Measurements from ENCODE around the gene GMDS.
A peak's percentile ranks its signal among the peaks of the same experiment; 100 is the strongest.

GMDS gene

DNA sequence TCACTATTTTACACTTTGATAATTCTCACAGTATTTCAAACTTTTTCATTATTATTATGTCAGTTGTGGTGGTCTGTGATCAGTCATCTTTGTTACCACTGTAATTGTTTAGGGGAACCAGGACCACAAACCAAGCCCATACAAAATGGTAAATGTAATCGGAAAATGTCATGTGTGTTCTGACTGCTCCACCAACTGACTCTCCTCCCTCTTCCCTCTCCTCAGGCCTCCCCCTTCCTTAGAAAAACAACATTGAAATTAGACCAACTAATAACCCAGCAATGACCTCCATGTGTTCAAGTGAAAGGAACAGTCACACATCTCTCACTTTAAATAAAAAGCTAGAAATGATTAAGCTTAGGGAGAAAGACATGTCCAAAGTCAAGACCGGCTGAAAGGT, 63.8 kb downstream of the GMDS start:
- no peak for DNase-seq (ENCODE audit: low read depth in 2 of 3, low spot score in 1 of 3)

DNA sequence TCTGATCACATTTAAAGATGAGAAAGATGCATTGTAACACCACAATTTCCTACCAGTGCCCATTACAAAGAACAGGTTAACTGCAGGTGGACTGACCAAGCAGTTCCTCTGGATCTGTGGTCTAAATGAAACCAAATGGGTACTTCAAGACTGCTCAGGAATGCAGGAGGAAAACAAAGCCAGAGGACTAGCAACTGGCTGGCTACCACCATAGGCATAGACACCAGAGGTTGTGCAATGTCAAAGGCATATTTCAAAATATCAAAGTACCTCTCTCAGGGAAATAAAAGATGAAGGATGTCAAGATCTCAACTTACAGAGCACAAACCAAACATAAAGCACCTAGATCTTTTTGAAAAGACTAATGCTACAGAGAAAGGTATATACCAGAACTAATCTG, 65.5 kb downstream of the GMDS start:
- DNase-seq (ENCODE audit: low read depth in 2 of 3, low spot score in 1 of 3) = no peak

DNA sequence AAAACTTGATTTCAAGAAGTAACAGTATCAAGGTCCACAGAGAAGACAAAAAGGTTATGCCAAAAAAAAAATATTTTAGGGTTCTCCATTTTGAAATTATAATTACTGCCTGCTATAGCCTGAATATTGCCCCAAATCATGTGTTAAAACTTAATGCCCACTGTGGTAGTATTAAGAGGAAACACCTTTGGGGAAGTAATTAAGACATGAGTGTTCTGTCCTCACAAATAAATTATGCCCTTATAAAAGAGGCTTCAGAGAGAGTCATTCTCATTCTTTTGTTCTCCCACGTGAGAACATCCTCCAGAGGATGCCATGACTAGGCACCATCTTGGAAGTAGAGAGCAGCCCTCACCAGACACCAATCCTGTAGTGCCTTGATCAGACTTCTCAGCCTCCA, 66.2 kb downstream of the GMDS start:
- DNase-seq (ENCODE audit: low read depth in 2 of 3, low spot score in 1 of 3) = no peak

DNA sequence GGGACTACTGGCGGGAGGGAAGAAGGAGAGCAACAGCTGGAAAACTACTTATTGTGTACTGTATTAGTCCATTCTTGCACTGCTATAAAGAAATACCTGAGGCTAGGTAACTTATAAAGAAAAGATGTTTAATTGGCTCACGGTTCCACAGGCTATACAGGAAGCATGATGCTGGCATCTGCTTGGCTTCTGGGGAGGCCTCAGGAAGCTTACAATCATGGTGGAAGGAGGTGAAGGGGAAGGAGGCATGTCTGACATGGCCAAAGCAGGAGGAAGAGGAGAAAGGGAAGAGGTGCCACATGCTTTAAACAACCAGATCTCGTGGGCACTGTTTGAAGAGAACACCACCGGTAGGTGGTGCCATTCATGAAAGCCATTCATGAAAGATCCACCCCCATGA, 67.3 kb downstream of the GMDS start:
- DNase-seq (ENCODE audit: low read depth in 2 of 3, low spot score in 1 of 3) = no peak

DNA sequence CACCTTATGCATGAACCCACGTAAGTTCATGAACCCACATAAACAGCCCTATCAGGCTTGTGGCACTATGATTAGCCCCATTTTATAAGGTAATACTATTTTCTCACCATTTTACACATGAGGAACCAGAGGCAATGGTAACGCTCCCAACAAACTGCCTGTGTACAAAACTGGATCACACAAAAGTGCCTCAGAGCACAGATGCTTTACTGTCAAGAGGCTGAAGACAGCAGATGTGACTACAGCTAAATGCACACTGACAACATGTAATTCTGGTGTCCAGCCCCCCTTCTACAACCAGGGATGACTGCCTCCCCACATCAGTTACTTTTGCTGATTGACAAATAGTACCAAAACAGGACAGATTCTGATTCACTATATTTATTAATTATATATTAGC, 69.6 kb downstream of the GMDS start:
- DNase-seq (ENCODE audit: low read depth in 2 of 3, low spot score in 1 of 3) = no peak

DNA sequence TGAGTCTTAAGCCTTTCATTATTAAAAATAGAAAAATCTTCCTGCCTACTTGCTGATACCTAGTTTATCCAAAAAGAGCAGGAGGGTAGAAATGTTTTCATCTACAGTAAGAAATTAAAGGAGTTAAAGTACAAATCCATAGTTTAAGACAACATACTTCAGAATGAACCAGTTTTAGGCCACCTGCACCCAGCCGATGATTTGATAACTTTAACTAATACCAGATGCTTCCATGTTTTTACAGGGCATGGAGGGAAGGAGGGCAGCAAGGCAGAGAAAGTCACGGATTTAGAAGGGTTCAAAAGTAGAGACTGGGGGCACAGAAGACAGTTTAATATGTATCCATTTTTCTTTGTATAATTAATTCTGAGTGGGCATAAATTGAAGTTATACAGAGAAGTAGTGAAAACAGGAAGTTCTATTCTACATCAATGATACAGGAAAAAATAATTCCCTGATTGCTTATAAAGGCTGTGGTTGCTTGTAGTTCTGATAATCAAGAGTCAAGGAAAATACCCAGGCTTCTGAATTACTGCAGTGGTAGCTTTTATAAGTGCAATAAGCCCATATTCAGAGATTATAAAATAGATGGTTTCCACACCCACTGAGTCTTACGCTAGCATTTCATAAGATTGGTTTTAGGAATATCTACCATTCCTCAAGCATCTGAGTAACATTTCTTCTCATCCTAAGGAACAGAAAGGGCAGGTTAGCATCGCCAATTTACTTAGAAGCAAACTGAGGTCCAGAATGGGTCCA, 72.0 kb downstream of the GMDS start:
- no peak for DNase-seq (ENCODE audit: low read depth in 2 of 3, low spot score in 1 of 3)

DNA sequence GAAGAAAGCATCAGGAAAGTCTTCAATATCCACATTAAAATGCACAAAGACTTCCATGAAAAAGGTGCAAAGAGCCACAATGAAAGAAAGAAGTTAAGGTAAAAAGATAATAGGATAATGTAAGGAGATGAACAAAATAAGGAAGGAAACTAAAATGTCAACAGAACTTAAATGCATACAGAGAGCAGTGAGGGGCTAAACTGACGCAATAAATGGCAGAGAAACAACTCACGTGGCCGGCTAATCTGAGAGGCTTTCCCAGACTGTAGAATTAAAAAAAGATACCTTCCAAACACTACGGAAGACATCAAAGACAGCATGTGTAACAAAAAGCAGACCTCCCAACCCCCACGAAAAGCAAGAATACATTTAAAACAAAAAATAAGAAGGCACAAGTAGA, 73.7 kb downstream of the GMDS start:
- no peak for DNase-seq (ENCODE audit: low read depth in 2 of 3, low spot score in 1 of 3)

DNA sequence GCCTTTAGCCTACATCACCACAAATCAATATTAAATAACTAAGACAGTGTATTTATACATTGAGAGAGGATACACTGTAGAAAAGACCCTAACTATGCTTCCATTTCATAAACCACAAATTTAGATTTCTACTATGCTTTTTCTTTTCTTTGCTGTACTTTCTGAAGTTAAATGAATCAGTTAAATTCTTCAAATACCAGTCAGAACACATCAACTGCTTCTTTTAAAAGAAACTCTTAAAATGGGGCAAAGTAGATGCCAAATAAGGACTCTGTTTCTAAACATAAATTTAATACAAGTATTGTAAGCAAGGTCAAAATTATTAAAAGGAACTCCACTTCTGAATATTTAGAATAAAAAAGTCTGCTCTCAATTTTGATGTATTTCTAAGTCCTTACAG, 76.9 kb downstream of the GMDS start:
- no peak for DNase-seq (ENCODE audit: low read depth in 2 of 3, low spot score in 1 of 3)

DNA sequence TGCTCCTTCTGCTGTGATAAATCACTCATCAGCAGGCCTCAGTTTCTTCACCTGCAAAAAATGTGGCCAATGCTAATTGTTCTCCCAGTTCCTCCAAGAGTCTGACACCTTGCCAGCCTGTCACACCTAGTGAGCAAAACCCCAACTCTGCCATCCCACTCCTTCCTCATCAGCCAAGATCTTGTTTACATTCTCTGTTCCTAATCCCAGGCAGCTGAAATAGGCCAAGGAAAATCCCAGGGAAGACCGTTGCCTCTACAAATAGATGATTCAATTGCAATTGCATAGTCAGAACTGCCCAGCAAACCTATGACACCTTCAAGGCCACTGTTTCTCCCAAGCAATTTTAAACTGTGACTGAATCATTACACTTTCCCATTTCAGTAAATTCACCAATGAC, 78.7 kb downstream of the GMDS start:
- DNase-seq (ENCODE audit: low read depth in 2 of 3, low spot score in 1 of 3) = no peak

DNA sequence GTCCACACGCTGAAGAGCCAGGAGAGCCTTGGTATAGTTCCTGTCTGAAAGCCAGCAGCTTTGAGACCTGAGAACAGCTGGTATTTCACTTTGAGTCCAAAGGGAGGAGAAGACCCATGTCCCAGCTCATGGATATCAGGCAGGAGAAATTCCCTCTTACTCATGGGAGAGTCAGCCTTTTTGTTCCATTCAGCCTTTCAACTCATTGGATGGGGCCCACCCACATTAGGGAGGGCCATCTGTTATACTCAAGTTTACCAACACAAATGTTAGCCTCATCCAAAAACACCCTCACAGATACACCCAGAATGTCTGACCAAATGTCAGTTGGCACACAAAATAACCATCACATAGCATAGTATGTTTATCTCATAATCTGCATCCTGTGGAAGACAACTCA, 80.1 kb downstream of the GMDS start:
- no peak for DNase-seq (ENCODE audit: low read depth in 2 of 3, low spot score in 1 of 3)

DNA sequence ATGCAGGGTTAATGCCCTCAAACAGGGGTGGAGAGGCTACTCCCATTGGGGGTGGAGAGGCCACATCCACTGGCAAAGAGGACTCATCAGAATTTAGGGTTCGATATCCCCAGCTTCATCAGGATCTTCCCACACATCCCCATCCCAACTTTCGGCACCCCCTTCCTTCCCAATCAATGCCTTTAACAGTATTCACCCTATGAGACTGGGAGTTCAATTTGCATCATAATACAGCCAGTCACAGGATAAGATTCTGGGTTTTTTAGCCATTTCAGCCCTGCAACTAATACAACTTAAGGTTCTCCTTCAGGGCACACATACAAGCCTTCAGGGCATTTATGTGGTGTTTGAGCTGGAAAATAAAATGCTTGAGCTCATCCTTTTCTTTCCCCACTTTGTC, 80.9 kb downstream of the GMDS start:
- DNase-seq (ENCODE audit: low read depth in 2 of 3, low spot score in 1 of 3) = no peak

DNA sequence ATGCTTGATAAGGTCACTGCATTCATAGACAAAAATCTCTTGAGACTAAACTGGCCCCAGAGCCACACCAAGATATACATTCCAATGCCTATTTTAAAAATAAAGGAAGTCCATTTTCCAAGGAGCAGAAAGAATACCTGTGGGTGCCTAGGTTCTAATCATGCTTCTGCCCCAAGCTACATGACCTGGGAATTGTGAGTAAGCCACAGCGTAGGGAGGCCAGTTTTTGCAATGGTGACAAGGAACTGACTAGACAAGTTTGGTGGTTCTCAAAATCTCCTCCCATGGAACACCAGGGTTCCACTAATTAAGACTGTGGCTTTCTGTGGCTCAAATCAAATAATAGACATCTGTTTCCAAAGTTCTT, 83.3 kb downstream of the GMDS start:
- DNase-seq (ENCODE audit: low read depth in 2 of 3, low spot score in 1 of 3) = no peak

DNA sequence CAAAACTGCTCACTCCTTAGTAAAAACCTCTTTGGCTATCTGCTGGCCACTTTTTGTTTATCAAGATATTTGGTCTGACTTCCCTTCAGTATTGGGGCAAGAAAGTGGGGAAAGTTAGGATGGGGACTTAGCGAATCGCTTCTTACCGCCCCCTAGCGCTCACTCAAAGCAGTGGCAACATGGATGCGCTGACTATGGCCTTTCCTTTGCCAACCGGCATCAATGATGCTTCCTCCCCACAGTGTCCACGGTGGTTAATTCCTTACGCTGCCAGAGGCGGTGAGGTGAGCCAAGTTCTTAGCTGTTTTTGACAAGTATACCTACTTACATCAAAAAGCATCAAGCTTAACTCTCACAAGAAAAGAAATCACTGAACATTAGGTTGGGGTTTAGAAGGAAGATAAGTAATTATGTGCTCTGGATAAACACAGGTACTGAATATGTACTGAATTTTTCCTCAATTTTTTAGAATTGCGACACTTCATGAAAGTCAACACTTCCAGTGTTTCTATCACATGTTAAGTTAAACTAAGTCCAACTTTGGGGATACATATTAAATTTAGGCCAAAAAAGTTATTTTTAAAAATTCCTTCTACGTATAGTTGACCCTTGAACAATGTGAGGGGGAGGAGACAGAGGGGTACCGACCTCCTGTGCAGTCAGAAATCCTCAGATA, 86.7 kb downstream of the GMDS start:
- no peak for DNase-seq (ENCODE audit: low read depth in 2 of 3, low spot score in 1 of 3)

DNA sequence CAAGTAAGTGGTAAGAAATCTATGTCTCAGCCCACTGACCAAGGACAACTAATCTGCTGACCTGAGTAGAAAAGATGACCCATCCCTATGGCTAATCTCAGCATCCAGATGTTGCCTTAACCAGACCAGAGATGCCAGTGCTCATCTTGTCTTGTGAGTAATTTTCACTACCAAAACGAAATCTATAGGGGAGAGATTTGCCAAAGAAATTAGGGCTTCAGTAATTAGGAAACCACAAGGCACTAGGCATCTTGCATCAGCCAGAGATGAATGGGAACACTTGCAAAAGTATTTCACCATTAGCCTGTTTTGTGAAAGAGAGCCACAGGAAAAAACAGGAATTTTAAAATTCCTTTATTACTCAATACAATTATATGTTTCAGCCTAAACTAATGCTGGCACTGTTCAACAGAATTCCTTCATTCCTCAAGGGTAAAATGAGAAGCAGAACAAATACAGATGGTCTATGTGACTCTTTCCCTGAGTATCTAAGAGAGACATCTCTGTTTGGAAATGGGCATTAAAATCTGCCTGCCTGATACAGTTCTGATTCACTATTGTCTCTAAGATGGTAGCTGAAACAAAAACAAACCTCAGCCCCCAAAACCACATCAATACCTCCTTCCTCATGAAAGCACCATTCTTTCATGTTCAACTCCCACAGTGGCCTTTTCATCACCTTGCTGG, 87.8 kb downstream of the GMDS start:
- DNase-seq (ENCODE audit: low read depth in 2 of 3, low spot score in 1 of 3) = peak in 1 of 3 donors; percentile 27

DNA sequence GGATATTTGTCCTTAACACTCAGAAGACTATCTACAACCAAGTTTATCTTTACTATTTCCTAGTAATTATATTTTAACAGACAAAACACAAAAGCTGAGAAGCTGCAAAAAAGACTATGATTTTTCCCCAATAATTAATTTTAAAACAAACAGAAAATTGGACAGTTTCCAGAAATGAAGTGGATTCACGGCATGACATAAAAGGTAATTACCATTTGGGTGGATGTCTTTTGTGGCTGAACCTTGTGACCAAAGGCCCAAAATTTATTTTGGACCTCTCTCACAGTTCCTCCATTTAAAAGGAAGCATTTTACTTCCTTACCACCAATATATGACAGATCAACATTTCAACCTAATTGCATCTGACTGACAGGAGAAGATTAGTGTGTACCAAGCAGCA, 90.2 kb downstream of the GMDS start:
- DNase-seq (ENCODE audit: low read depth in 2 of 3, low spot score in 1 of 3) = no peak

DNA sequence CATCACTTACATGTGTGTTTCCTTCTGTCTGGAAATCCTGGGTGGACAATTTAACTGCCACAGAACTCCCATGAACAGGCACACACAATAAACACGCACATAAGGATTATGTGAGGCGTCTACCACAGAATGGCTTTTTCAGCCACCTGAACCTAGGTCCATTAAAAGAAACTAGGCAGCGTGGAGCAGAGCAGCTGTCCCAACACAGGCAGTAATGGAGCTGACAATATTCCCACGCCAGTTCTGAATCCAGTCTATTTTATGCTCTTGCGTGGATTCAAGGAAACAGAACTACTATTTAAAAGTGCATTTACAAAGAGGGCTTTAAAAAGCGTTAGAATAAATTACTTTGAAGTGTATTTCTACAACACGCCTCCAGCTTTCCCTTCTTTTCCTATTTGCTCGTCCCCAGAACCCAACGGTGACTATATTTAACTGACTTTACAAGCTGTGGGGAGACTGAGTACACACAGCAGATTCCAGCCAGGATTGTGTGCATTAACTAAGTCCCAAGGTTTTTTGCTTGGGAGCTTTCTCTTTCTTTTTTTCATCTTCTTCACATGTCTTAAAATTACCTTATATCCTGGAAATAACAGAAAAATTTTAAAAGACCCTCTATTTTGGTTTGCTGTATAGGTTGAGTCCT, 95.9 kb downstream of the GMDS start:
- DNase-seq (ENCODE audit: low read depth in 2 of 3, low spot score in 1 of 3) = no peak

DNA sequence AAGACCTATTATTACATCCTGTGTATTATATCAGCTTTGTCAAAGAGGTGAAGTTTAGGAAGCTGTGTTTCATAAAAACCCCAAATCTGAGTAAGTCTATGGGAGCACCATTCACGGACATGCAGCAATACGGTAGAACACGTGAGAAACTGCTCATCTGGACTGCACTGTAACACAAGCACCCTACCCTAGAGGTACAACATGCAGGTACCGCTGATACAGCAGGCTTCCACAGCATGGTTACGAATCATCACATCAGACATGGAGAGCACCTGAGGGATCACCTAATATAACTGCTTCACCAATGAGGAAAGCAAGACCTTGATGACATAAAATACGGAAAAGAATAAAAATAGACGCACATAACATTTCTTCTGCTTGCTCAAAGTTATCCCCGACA, 96.7 kb downstream of the GMDS start:
- DNase-seq (ENCODE audit: low read depth in 2 of 3, low spot score in 1 of 3) = no peak

DNA sequence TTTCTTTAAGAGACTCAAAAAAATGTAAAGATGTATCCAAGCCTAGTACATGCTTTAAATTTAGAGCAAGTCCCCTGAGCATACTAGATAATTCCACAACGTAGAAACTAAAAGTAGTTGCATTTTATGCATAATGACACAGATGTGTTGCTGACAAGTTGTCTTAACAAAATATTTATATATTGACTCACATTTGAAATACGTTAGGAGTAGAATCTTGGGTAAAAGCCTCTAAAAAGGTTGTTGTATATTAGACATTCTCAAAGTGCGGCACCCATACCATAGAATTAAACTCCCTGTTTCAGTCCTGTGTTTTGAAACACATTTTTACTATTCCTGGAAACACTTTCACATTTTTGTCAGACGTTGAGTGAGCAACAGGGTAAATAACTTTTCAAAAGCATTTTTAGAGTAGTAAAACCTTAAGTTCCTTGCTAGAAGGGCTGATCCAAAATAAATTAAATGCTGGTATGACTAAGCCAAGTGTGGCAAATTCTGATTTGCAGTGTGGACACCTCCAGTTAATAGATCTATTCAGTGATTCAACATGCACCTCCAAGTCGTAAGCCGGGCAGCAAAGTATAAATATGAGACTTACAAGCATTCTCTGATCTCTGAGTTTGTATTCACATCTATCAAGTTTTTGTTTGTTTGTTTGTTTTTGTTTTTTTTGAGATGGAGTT, 97.5 kb downstream of the GMDS start:
- DNase-seq (ENCODE audit: low read depth in 2 of 3, low spot score in 1 of 3) = no peak

DNA sequence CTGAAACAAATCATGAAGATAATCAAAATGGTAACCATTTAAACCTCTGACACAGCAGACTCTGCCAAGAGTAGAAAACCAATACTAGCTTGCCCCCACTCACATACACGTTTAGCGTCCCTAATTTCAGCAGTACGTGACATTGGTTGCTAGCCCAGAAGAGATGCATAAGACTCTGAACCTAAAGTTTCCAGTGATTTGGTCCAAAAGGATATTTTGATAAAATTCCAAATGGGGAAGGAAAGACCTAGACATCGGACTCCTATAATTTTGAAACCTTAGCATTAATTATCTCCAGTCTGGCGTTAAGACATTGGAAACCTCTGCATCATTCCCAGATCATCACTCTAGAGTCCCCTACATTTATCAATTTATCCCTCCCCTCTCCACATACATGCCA, 98.1 kb downstream of the GMDS start:
- DNase-seq (ENCODE audit: low read depth in 2 of 3, low spot score in 1 of 3) = no peak

DNA sequence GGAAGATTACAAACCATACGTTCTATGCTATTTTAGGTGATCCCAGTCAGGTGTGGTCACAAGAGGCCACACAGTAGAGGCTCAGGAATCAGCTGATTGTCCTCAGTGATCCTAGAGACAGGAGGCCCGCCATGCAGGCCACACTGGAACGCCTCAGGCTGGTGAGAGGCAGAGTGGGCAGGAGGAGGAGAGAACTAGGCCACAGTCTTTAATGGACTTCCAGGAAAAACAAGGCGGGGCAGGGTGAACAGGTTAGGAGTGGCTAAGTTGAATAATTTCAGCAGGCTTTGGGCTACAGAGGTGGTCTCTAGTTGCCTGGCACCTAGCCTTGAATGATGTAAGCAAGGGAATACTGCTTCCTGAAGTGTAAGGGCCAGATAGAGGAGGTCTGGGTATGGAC, 101.2 kb downstream of the GMDS start:
- DNase-seq (ENCODE audit: low read depth in 2 of 3, low spot score in 1 of 3) = no peak

DNA sequence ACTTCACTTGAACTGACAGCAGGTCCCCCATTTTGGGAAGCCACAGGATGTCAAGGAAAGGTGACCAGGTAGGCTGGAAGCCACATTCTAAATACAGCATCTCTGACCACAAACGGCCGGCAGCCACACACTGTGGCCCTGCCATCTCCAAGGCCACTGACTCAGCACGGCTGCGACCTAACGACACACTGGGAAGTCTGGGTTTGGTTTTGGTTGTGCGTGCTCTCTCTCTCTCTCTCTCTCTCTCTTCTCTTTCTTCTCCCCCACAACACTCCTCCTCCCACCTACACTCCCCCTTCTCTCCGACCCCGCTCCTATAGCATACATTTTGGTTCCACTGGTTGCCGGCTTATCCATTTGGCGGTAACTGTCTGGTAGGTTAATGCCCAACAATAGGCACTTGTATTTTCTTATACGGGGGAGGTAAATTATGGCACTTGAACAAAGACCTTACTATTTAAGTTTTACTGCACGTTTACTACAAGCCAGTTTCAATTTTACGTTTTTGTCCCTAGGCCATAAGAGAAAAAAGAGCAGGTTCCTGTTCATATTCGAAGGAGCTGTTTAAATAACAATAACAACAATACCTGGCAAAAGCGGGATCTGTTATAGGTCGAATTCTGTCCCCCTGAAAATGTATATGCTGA, 103.6 kb downstream of the GMDS start:
- DNase-seq (ENCODE audit: low read depth in 2 of 3, low spot score in 1 of 3) = no peak

Measured in stimulated activated CD4-positive, alpha-beta T cell treated with anti-CD3 and anti-CD28 coated beads, Interleukin-12 subunit alpha, Interleukin-12 subunit beta, amount 100 ng/mL, for 48 hours (primary cell).